ENCODE measurements around the gene RNF17. TPM values are rescaled to one million over a fixed set of nuclear protein-coding genes. Genes with fewer than 3 reads are reported as not detected.

The RNF17 gene
- total RNA-seq, 1 experiment from 2014 or later = 0.14 TPM

GRCh38 chr13:24897293-24897692 is 133.3 kb downstream of the RNF17 start:
- intact Hi-C loops (cut with micrococcal nuclease; ENCODE audit: unreplicated experiment) = no loop called here
- POLR2A ChIA-PET = no interaction called here
- no peaks in the 10 kb centered on the region for H3K36me3 ChIP-seq (ENCODE audit: control insufficient read depth, insufficient read depth, low read length)

DNA sequence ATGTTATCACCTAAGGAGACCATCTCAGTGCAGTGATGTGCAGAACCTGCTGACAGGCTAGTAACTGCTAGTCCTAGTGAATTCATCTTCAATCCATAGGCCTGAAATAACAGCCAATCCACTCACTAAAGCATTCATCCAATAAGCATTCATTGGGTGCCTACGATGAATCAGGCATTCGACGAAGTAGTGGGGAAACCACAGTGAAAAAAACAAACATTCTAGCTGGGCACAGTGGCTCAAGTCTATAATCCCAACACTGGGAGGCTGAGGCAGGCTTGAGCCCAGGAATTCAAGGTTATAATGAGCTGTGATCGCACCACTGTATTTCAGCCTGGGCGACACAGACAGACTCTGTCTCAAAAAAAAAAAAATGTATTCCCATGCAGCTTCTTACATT is 135.6 kb downstream of the RNF17 start:
- no peak for DNase-seq
- Mint-ChIP-seq H3K27me3 (ENCODE audit: insufficient read depth, unreplicated experiment) (no peaks in the 10 kb centered on the region), H3K36me3 (ENCODE audit: insufficient read depth, unreplicated experiment) (peaks cover 18% of the 10 kb centered on the region), H3K27ac (ENCODE audit: unreplicated experiment) (no peak overlapping the region), H3K4me1 (ENCODE audit: low read depth, unreplicated experiment) (no peaks in the 10 kb centered on the region), H3K9me3 (ENCODE audit: unreplicated experiment) (no peaks in the 10 kb centered on the region), H3K4me3 (ENCODE audit: unreplicated experiment) (no peak overlapping the region)
- Histone ChIP-seq H3K36me3 (ENCODE audit: control insufficient read depth, insufficient read depth, low read length) (no peaks in the 10 kb centered on the region), H3K9me3 (no peaks in the 10 kb centered on the region), H3K4me1 (no peaks in the 10 kb centered on the region), H3K27me3 (replicated peaks; ENCODE audit: control insufficient read depth, insufficient read depth, low read length) (no peaks in the 10 kb centered on the region), H3K4me3 (ENCODE audit: low read depth, low read length) (no peak overlapping the region)
- intact Hi-C loops (cut with micrococcal nuclease; ENCODE audit: unreplicated experiment) = no loop called here
- POLR2A ChIA-PET = no interaction called here
- TF ChIP-seq CTCF (IDR thresholded peaks at IDR 0.05; ENCODE audit: insufficient read depth in 1 of 2, low read depth in 1 of 2, low read length in 1 of 2, severe bottlenecking in 1 of 2, unreplicated experiment in 1 of 2) = no peak
- CTCF ChIA-PET = no interaction called here
- BruUV-seq (replicated peaks) = no TSS peak

More at GRCh38 chr13:24897293-24897692, 133.3 kb downstream of the RNF17 start:
- Histone ChIP-seq H3K27me3 (replicated peaks; ENCODE audit: control insufficient read depth, insufficient read depth, low read length) (no peaks in the 10 kb centered on the region), H3K4me3 (ENCODE audit: low read depth, low read length) (no peak overlapping the region), H3K9me3 (no peaks in the 10 kb centered on the region), H3K4me1 (no peaks in the 10 kb centered on the region)
- H3K4me3 Mint-ChIP-seq (ENCODE audit: unreplicated experiment) = no peak overlapping the region
- no TSS peak for BruUV-seq (replicated peaks)
- H3K36me3 Mint-ChIP-seq (ENCODE audit: insufficient read depth, unreplicated experiment) = peaks cover 30% of the 10 kb centered on the region
- H3K4me1 Mint-ChIP-seq (ENCODE audit: low read depth, unreplicated experiment) = no peaks in the 10 kb centered on the region
- no peak overlapping the region for H3K27ac Mint-ChIP-seq (ENCODE audit: unreplicated experiment)
- no peak for TF ChIP-seq CTCF (IDR thresholded peaks at IDR 0.05; ENCODE audit: insufficient read depth in 1 of 2, low read depth in 1 of 2, low read length in 1 of 2, severe bottlenecking in 1 of 2, unreplicated experiment in 1 of 2)
- DNase-seq = no peak
- no peaks in the 10 kb centered on the region for H3K9me3 Mint-ChIP-seq (ENCODE audit: unreplicated experiment)
- no peaks in the 10 kb centered on the region for H3K27me3 Mint-ChIP-seq (ENCODE audit: insufficient read depth, unreplicated experiment)
- CTCF ChIA-PET = no interaction called here

DNA sequence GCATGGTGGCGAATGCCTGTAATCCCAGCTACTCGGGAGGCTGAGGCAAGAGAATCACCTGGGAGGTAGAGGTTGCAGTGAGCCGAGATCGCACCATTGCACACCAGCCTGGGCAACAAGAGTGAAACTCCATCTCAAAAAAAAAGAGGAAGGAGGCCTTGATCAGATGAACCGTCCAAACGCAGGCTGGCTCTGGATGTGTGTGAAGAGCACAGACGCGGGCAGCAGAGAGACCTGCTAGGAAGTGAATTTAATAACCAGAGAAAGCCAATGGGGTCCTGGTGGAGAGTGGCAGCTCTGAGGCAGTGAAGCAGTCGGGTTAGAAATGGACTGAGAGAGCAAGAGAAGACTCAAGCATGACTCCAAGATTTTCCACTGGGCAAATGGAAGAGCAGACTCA is 136.5 kb downstream of the RNF17 start:
- Histone ChIP-seq H3K27me3 (replicated peaks; ENCODE audit: control insufficient read depth, insufficient read depth, low read length) (no peaks in the 10 kb centered on the region), H3K4me1 (no peaks in the 10 kb centered on the region), H3K4me3 (ENCODE audit: low read depth, low read length) (no peak overlapping the region), H3K36me3 (ENCODE audit: control insufficient read depth, insufficient read depth, low read length) (no peaks in the 10 kb centered on the region), H3K9me3 (no peaks in the 10 kb centered on the region)
- Mint-ChIP-seq H3K9me3 (ENCODE audit: unreplicated experiment) (no peaks in the 10 kb centered on the region), H3K27ac (ENCODE audit: unreplicated experiment) (no peak overlapping the region), H3K4me1 (ENCODE audit: low read depth, unreplicated experiment) (no peaks in the 10 kb centered on the region), H3K36me3 (ENCODE audit: insufficient read depth, unreplicated experiment) (peaks cover 23% of the 10 kb centered on the region), H3K4me3 (ENCODE audit: unreplicated experiment) (no peak overlapping the region), H3K27me3 (ENCODE audit: insufficient read depth, unreplicated experiment) (no peaks in the 10 kb centered on the region)
- TF ChIP-seq CTCF (IDR thresholded peaks at IDR 0.05; ENCODE audit: insufficient read depth in 1 of 2, low read depth in 1 of 2, low read length in 1 of 2, severe bottlenecking in 1 of 2, unreplicated experiment in 1 of 2) = no peak
- CTCF ChIA-PET = no interaction called here
- no peak for DNase-seq
- POLR2A ChIA-PET = no interaction called here
- BruUV-seq (replicated peaks) = no TSS peak
- intact Hi-C loops (cut with micrococcal nuclease; ENCODE audit: unreplicated experiment) = no loop called here

Data from Caco-2 (cell line).